HCT116 (cell line): ENCODE data around the gene OSER1. TPM values are rescaled to one million over a fixed set of nuclear protein-coding genes. Genes with fewer than 3 reads are reported as not detected.

ENCODE experiments used
- ATAC-seq: fragments of 200-7000 bp; cut with Tn5 transposase; 2 replicates; pipeline ENCODE4 v1.9.1; 2020; ENCODE audit warnings: mild to moderate bottlenecking, moderate library complexity
- BruUV-seq: library from RNA; stranded (reverse); fragments of 400-500 nt; replicated peaks from 2 replicates; lab custom pipeline; 2021; lab: Mats Ljungman, UMichigan
- CTCF ChIA-PET: fragments of 300-600 bp; sonication (Branson Sonifier 250); formaldehyde crosslinking; loops from one replicate; lab custom pipeline; 2021; ENCODE audit warnings: antibody characterized with exemption; lab: Charles Lee
- POLR2A ChIA-PET: fragments of 300-600, 350-600 bp; sonication (Branson Sonifier 250); formaldehyde crosslinking; loops from one replicate; lab custom pipeline; 2021; ENCODE audit warnings: antibody characterized with exemption; lab: Charles Lee
- RAD21 ChIA-PET, 2 experiments: fragments of 300-600 bp; sonication (Branson Sonifier 250); formaldehyde crosslinking; loops; one replicate each; lab custom pipeline; 2023; ENCODE audit warnings: low total read pairs in 2 of 2; ENCODE audit not compliant: uncharacterized antibody in 2 of 2, unreplicated experiment in 2 of 2, low non-redundant PET in 1 of 2; lab: Charles Lee
- DNase-seq: peaks from one replicate; pipeline ENCODE4 v3.0.0-alpha.2; 2010; ENCODE audit warnings: low read depth, low spot score
- H2AFZ ChIP-seq: fragments of 200-600 bp; shearing (Covaris generic), sonication (generic); 2 replicates; pipeline ENCODE4 v1.6.1; 2017; ENCODE audit warnings: low read depth, mixed run types, mixed read lengths, antibody characterized with exemption, low read length; ENCODE audit not compliant: poor library complexity, severe bottlenecking
- H3K27ac ChIP-seq: 2 replicates; pipeline ENCODE4 v1.5.1; 2012; ENCODE audit warnings: low read depth, low read length
- H3K27me3 ChIP-seq: fragments of 200-600 bp; sonication (generic); 2 replicates; pipeline ENCODE4 v1.6.1; 2016; ENCODE audit warnings: mixed run types, low read length, mixed read lengths; ENCODE audit not compliant: insufficient read depth
- H3K36me3 ChIP-seq, 2 experiments: fragments of 200-500 bp in 1 of 2; fragments of 200-600 bp in 1 of 2; sonication (Bioruptor generic) in 1 of 2; sonication (generic) in 1 of 2; 2 replicates each; pipeline versions ENCODE4 v1.5.1 to v1.6.1; 2014 to 2016; ENCODE audit warnings: low read length in 2 of 2, inconsistent platforms in 1 of 2, mixed read lengths in 1 of 2, mixed run types in 1 of 2; ENCODE audit not compliant: insufficient read depth in 2 of 2, control insufficient read depth in 1 of 2
- H3K4me1 ChIP-seq, 2 experiments: fragments of 200-600 bp in 1 of 2; sonication (generic) in 1 of 2; 2 replicates each; pipeline versions ENCODE4 v1.5.1 to v1.6.1; 2012 to 2017; ENCODE audit warnings: low read length in 2 of 2, inconsistent platforms in 1 of 2, mild to moderate bottlenecking in 1 of 2, mixed read lengths in 1 of 2, mixed run types in 1 of 2, moderate library complexity in 1 of 2; ENCODE audit not compliant: insufficient read depth in 2 of 2, control insufficient read depth in 1 of 2
- H3K4me2 ChIP-seq: fragments of 200-600 bp; sonication (generic); 2 replicates; pipeline ENCODE4 v1.6.1; 2017; ENCODE audit warnings: mixed run types, low read length, mixed read lengths
- H3K4me3 ChIP-seq, 2 experiments: fragments of 200-600 bp in 1 of 2; sonication (generic) in 1 of 2; replicated peaks in 1 of 2; 2 replicates each; pipeline ENCODE4 v1.5.1; 2011 to 2016; ENCODE audit warnings: low read length in 2 of 2, control low read depth in 1 of 2, low read depth in 1 of 2, mild to moderate bottlenecking in 1 of 2, mixed read lengths in 1 of 2, mixed run types in 1 of 2
- H3K79me2 ChIP-seq: fragments of 200-600 bp; sonication (generic); 2 replicates; pipeline ENCODE4 v1.6.1; 2017; ENCODE audit warnings: mild to moderate bottlenecking, mixed run types, low read length, moderate library complexity, mixed read lengths; ENCODE audit not compliant: insufficient read depth
- H3K9ac ChIP-seq: fragments of 200-600 bp; sonication (generic); 2 replicates; pipeline ENCODE4 v1.6.1; 2016; ENCODE audit warnings: low read length, mixed read lengths
- H3K9me2 ChIP-seq: fragments of 200-600 bp; sonication (generic), shearing (Covaris generic); 2 replicates; pipeline ENCODE4 v1.6.1; 2017; ENCODE audit warnings: mixed run types, mild to moderate bottlenecking, moderate library complexity; ENCODE audit not compliant: insufficient read depth
- H3K9me3 ChIP-seq, 2 experiments: fragments of 200-500 bp in 1 of 2; fragments of 200-600 bp in 1 of 2; sonication (Bioruptor generic) in 1 of 2; sonication (generic) in 1 of 2; 2 replicates each; pipeline ENCODE4 v1.6.1; 2014 to 2017; ENCODE audit warnings: low read length in 2 of 2, mixed read lengths in 2 of 2, inconsistent platforms in 1 of 2, low read depth in 1 of 2, mild to moderate bottlenecking in 1 of 2, mixed run types in 1 of 2, moderate library complexity in 1 of 2; ENCODE audit not compliant: control insufficient read depth in 1 of 2, insufficient read depth in 1 of 2
- H4K20me1 ChIP-seq: fragments of 200-600 bp; sonication (generic), shearing (Covaris generic); 2 replicates; pipeline ENCODE4 v1.6.1; 2017; ENCODE audit warnings: mixed run types, mild to moderate bottlenecking, moderate library complexity; ENCODE audit not compliant: insufficient read depth
- ATF3 ChIP-seq: IDR thresholded peaks from 2 replicates; pipeline ENCODE4 v1.6.1; 2012
- CEBPB ChIP-seq: IDR thresholded peaks from 2 replicates; pipeline ENCODE4 v1.6.1; 2012; ENCODE audit warnings: low read depth
- CTCF ChIP-seq, 3 experiments: fragments of 200-600 bp in 1 of 3; sonication (generic) in 1 of 3; IDR thresholded peaks in 2 of 3; conservative IDR thresholded peaks in 1 of 3; 2 replicates each; pipeline ENCODE4 v1.5.1; 2012 to 2017; ENCODE audit warnings: low read depth in 2 of 3, low read length in 2 of 3, antibody characterized with exemption in 1 of 3, borderline replicate concordance in 1 of 3, control low read depth in 1 of 3, mild to moderate bottlenecking in 1 of 3, mixed read lengths in 1 of 3, mixed run types in 1 of 3, moderate library complexity in 1 of 3; ENCODE audit not compliant: insufficient read depth in 1 of 3
- EGR1 ChIP-seq: IDR thresholded peaks from 2 replicates; pipeline ENCODE4 v1.6.1; 2012; ENCODE audit warnings: low read depth
- EZH2 ChIP-seq: fragments of 200-600 bp; sonication (generic); IDR thresholded peaks from 2 replicates; pipeline ENCODE4 v1.6.1; 2017; ENCODE audit warnings: antibody characterized with exemption, mixed run types
- FOSL1 ChIP-seq: IDR thresholded peaks from 2 replicates; pipeline ENCODE4 v1.6.1; 2012; ENCODE audit warnings: low read depth
- MAX ChIP-seq: IDR thresholded peaks from 2 replicates; pipeline ENCODE4 v1.6.1; 2012
- POLR2A ChIP-seq: IDR thresholded peaks from 2 replicates; pipeline ENCODE4 v1.7.0; 2011; ENCODE audit warnings: borderline replicate concordance; ENCODE audit not compliant: insufficient read depth, insufficient read length; ENCODE audit errors: extremely low read depth
- RAD21 ChIP-seq: IDR thresholded peaks from 2 replicates; pipeline ENCODE4 v1.6.1; 2012; ENCODE audit warnings: low read depth, mild to moderate bottlenecking
- REST ChIP-seq: IDR thresholded peaks from 2 replicates; pipeline ENCODE4 v1.6.1; 2012; ENCODE audit warnings: low read depth
- SIN3A ChIP-seq: IDR thresholded peaks from 2 replicates; pipeline ENCODE4 v1.6.1; 2012; ENCODE audit warnings: low read depth
- SP1 ChIP-seq: IDR thresholded peaks from 2 replicates; pipeline ENCODE4 v1.6.1; 2012; ENCODE audit warnings: low read depth
- SRF ChIP-seq: IDR thresholded peaks from 2 replicates; pipeline ENCODE4 v1.6.1; 2012; ENCODE audit warnings: low read depth
- ZBTB33 ChIP-seq: IDR thresholded peaks from 2 replicates; pipeline ENCODE4 v1.6.1; 2011; ENCODE audit warnings: mild to moderate bottlenecking, low read length, moderate library complexity; ENCODE audit not compliant: insufficient replicate concordance; ENCODE audit errors: extremely low read depth
- ZNF274 ChIP-seq: fragments of 200-500 bp; sonication (Bioruptor generic); IDR thresholded peaks from 2 replicates; pipeline ENCODE4 v1.6.1; 2014; ENCODE audit warnings: mild to moderate bottlenecking, low read depth, low read length, inconsistent platforms
- intact Hi-C: fragments of 100-400 bp; cut with micrococcal nuclease; formaldehyde crosslinking; loops from 2 replicates; pipeline ENCODE4 v1.10.0; 2022
- total RNA-seq: library from RNA; stranded (reverse); gene quantifications from one replicate; pipeline ENCODE4 v1.2.1, GENCODE V29; 2021; ENCODE audit not compliant: unreplicated experiment

OSER1 gene
- total RNA-seq, 1 experiment from 2014 or later = 28.4 TPM

GRCh38 chr20:44180814-44181213, 29.8 kb downstream of the OSER1 start (continued):
- TF ChIP-seq CTCF (IDR thresholded peaks at IDR 0.05 in 2 of 3, conservative IDR thresholded peaks at IDR 0.05 in 1 of 3; ENCODE audit: borderline replicate concordance in 1 of 3, insufficient read depth in 1 of 3, low read depth in 2 of 3, low read length in 2 of 3) (no peak), EGR1 (no peak), SRF (no peak)

GRCh38 chr20:44176833-44177534, 33.6 kb downstream of the OSER1 start:
- Histone ChIP-seq H3K4me3 (no peak overlapping the region), H3K36me3 (no peaks in the 10 kb centered on the region), H3K27ac (no peak overlapping the region), H3K4me2 (no peak overlapping the region), H3K79me2 (no peaks in the 10 kb centered on the region), H2AFZ (no peak overlapping the region), H3K4me1 (no peaks in the 10 kb centered on the region), H3K9me3 (no peaks in the 10 kb centered on the region), H3K9ac (no peak overlapping the region), H3K27me3 (no peaks in the 10 kb centered on the region), H3K9me2 (no peaks in the 10 kb centered on the region), H4K20me1 (no peaks in the 10 kb centered on the region)
- ATAC-seq (no peak), DNase-seq (no peak)
- CTCF ChIA-PET = interaction anchor here (2.4 kb wide), 1 partner anchor 13 kb away, joined by 11 read pairs; no protein-coding TSS in a partner anchor
- intact Hi-C loops = loop anchor here (5.0 kb wide), 1 partner anchor 70 kb away; no protein-coding TSS in a partner anchor
- RAD21 ChIA-PET = no interaction called here
- BruUV-seq = no TSS peak
- POLR2A ChIA-PET = no interaction called here
- TF ChIP-seq CEBPB = no peak
- TF ChIP-seq SIN3A = no peak
- TF ChIP-seq ZBTB33 = no peak
- no peak for TF ChIP-seq EGR1
- no peak for TF ChIP-seq FOSL1
- no peak for TF ChIP-seq ATF3
- TF ChIP-seq ZNF274 = no peak
- no peak for TF ChIP-seq MAX
- TF ChIP-seq SRF = no peak
- TF ChIP-seq EZH2 = no peak
- no peak for TF ChIP-seq REST
- no peak for TF ChIP-seq SP1
- no peak for TF ChIP-seq RAD21
- TF ChIP-seq POLR2A = no peak
